ENCODE data around the gene NRAS. TPM values are rescaled to one million over a fixed set of nuclear protein-coding genes. Genes with fewer than 3 reads are reported as not detected.

Gene NRAS
- polyA plus RNA-seq, 1 of the 3 experiments (the other 2 are of a cell fraction): 15.9 TPM

DNA sequence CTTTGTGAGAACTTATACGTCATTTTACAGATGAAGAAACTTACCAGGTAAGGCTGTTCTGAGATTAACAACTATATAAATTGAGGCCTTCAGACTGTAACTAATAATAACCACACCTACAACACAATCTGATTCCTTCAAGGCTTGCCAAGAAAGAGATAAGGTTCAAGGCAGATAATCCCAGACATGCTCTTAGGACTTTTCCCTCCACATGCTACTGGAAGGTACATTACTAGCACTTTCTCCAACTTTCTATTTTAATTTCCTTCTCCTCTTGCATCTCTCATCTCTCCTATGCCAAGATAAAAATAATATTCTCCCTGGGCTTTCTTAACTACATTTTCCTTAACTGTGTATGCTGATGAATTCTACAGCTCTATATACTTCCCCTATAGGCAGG lies 18.9 kb upstream of the NRAS start:
- H3K79me2 ChIP-seq (ENCODE audit: insufficient read depth): peaks cover 92% of the 10 kb centered on the region
- H3F3A ChIP-seq (replicated peaks; ENCODE audit: insufficient read depth): peaks cover 4% of the 10 kb centered on the region

DNA sequence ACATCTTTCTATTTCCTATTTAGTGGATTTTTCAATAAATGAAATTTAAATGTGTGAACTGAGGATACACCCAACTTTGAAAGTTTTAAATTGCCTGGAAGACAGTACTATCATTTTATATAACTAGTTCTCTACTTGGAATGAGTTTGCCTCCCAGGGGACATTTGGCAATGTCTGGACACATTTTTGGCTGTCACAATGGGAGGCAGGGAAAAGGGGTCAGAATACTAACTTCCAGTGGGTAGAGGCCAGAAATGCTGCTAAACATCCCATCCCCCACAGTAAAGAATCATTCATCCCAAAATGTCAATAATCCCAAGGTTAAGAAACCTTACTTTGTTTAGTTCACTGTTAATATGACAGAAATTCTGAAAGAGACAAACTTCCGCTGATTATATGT lies 13.2 kb upstream of the NRAS start:
- H3K9ac ChIP-seq: no peak overlapping the region
- no peak overlapping the region for H3K4me3 ChIP-seq (ENCODE audit: low read depth in 2 of 2, low read length in 1 of 2)
- H2AFZ ChIP-seq (ENCODE audit: low read depth): no peak overlapping the region
- H3K79me2 ChIP-seq (ENCODE audit: insufficient read depth): peaks cover 90% of the 10 kb centered on the region
- no peak for DNase-seq
- H3K27me3 ChIP-seq (ENCODE audit: insufficient read depth): no peaks in the 10 kb centered on the region
- CTCF ChIA-PET: no interaction called here
- no peak overlapping the region for H3K27ac ChIP-seq (ENCODE audit: low read depth in 2 of 2, low read length in 1 of 2)
- TF ChIP-seq EZH2phosphoT487 (IDR thresholded peaks at IDR 0.05; ENCODE audit: borderline replicate concordance, low read depth) (no peak), RXRA (IDR thresholded peaks at IDR 0.05; ENCODE audit: borderline replicate concordance, low read depth) (no peak), NRF1 (IDR thresholded peaks at IDR 0.05; ENCODE audit: low read depth, low read length) (no peak)
- WGBS (ENCODE audit: low lambda C conversion rate): 100% methylated on average over 1 of the region's 1 CpG
- no peak overlapping the region for H3K4me2 ChIP-seq
- peaks cover 10% of the 10 kb centered on the region for H3F3A ChIP-seq (replicated peaks; ENCODE audit: insufficient read depth)
- no peaks in the 10 kb centered on the region for H3K9me2 ChIP-seq
- no peaks in the 10 kb centered on the region for H3K9me3 ChIP-seq
- peaks cover 93 to 95% of the 10 kb centered on the region in 2 experiments for H3K36me3 ChIP-seq (replicated peaks in 1 of 2; ENCODE audit: control insufficient read depth in 1 of 2, insufficient read depth in 2 of 2, low read length in 1 of 2)
- no peaks in the 10 kb centered on the region for H3K4me1 ChIP-seq (ENCODE audit: control insufficient read depth in 1 of 2, insufficient read depth in 2 of 2, low read depth in 1 of 2, low read length in 1 of 2)
- POLR2A ChIA-PET: no interaction called here
- no peaks in the 10 kb centered on the region for H4K20me1 ChIP-seq (ENCODE audit: insufficient read depth)

More for the DNA sequence above, 18.9 kb upstream of the NRAS start:
- no peak overlapping the region for H3K4me2 ChIP-seq
- H3K9me3 ChIP-seq: no peaks in the 10 kb centered on the region
- no peaks in the 10 kb centered on the region for H3K4me1 ChIP-seq (ENCODE audit: control insufficient read depth in 1 of 2, insufficient read depth in 2 of 2, low read depth in 1 of 2, low read length in 1 of 2)
- no peak for DNase-seq
- H3K9ac ChIP-seq: no peak overlapping the region
- H3K27ac ChIP-seq (ENCODE audit: low read depth in 2 of 2, low read length in 1 of 2): no peak overlapping the region
- WGBS (ENCODE audit: low lambda C conversion rate): 95% methylated on average over 1 of the region's 1 CpG
- no peak overlapping the region for H2AFZ ChIP-seq (ENCODE audit: low read depth)
- H3K27me3 ChIP-seq (ENCODE audit: insufficient read depth): no peaks in the 10 kb centered on the region
- no peaks in the 10 kb centered on the region for H3K9me2 ChIP-seq
- peaks cover 25% of the 10 kb centered on the region; the same call in 1 of the 2 replicates for H4K20me1 ChIP-seq (ENCODE audit: insufficient read depth)
- ChIA-PET CTCF (interaction anchor here (1.7 kb wide), 1 partner anchor 16 kb away, joined by 5 read pairs; no protein-coding TSS in a partner anchor), POLR2A (no interaction called here)
- TF ChIP-seq TAF1 (IDR thresholded peaks at IDR 0.05; ENCODE audit: borderline replicate concordance, low read depth, low read length): no peak
- TF ChIP-seq TCF12 (IDR thresholded peaks at IDR 0.05): no peak
- no peak for TF ChIP-seq TEAD4 (IDR thresholded peaks at IDR 0.05; ENCODE audit: borderline replicate concordance, insufficient read depth)
- TF ChIP-seq, protein P1, sequence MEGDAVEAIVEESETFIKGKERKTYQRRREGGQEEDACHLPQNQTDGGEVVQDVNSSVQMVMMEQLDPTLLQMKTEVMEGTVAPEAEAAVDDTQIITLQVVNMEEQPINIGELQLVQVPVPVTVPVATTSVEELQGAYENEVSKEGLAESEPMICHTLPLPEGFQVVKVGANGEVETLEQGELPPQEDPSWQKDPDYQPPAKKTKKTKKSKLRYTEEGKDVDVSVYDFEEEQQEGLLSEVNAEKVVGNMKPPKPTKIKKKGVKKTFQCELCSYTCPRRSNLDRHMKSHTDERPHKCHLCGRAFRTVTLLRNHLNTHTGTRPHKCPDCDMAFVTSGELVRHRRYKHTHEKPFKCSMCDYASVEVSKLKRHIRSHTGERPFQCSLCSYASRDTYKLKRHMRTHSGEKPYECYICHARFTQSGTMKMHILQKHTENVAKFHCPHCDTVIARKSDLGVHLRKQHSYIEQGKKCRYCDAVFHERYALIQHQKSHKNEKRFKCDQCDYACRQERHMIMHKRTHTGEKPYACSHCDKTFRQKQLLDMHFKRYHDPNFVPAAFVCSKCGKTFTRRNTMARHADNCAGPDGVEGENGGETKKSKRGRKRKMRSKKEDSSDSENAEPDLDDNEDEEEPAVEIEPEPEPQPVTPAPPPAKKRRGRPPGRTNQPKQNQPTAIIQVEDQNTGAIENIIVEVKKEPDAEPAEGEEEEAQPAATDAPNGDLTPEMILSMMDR (IDR thresholded peaks at IDR 0.05): no peak
- TF ChIP-seq ELF1 (IDR thresholded peaks at IDR 0.05): no peak
- peaks cover 89 to 92% of the 10 kb centered on the region in 2 experiments for H3K36me3 ChIP-seq (replicated peaks in 1 of 2; ENCODE audit: control insufficient read depth in 1 of 2, insufficient read depth in 2 of 2, low read length in 1 of 2)
- no peak overlapping the region for H3K4me3 ChIP-seq (ENCODE audit: low read depth in 2 of 2, low read length in 1 of 2)

DNA sequence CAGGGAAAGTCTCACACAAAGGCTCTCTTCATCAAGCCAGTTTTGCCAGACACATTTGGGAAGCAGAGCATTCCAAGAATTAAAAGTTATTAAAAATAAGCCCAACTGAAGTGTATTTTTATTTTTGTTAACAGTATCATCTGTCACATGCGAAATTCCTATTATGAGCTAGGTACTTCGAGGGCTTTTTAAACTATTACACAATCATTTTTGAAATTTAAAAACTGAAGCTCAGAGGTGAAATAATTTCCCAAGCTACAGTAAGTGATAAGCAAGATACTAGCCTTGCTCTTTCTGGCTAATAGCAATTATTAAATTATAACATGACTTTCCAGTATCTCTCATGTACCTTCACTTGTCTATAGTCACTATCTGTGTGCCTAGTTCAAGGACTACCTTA lies 12.0 kb upstream of the NRAS start:
- H4K20me1 ChIP-seq (ENCODE audit: insufficient read depth): no peaks in the 10 kb centered on the region
- TF ChIP-seq RCOR1 (IDR thresholded peaks at IDR 0.05; ENCODE audit: low read length): no peak
- TF ChIP-seq, protein P2, sequence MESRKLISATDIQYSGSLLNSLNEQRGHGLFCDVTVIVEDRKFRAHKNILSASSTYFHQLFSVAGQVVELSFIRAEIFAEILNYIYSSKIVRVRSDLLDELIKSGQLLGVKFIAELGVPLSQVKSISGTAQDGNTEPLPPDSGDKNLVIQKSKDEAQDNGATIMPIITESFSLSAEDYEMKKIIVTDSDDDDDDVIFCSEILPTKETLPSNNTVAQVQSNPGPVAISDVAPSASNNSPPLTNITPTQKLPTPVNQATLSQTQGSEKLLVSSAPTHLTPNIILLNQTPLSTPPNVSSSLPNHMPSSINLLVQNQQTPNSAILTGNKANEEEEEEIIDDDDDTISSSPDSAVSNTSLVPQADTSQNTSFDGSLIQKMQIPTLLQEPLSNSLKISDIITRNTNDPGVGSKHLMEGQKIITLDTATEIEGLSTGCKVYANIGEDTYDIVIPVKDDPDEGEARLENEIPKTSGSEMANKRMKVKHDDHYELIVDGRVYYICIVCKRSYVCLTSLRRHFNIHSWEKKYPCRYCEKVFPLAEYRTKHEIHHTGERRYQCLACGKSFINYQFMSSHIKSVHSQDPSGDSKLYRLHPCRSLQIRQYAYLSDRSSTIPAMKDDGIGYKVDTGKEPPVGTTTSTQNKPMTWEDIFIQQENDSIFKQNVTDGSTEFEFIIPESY (IDR thresholded peaks at IDR 0.05; ENCODE audit: borderline replicate concordance, low read depth): no peak
- TF ChIP-seq GATA2 (CRISPR knock-in tag; IDR thresholded peaks at IDR 0.05): no peak
- TF ChIP-seq MXI1 (IDR thresholded peaks at IDR 0.05; ENCODE audit: low read depth, low read length): no peak
- no peak for TF ChIP-seq TAF1 (IDR thresholded peaks at IDR 0.05; ENCODE audit: borderline replicate concordance, low read depth, low read length)
- TF ChIP-seq FOXJ3 (CRISPR knock-in tag; IDR thresholded peaks at IDR 0.05): no peak
- TF ChIP-seq GABPA (IDR thresholded peaks at IDR 0.05; ENCODE audit: low read depth): no peak
- TF ChIP-seq RFX5 (IDR thresholded peaks at IDR 0.05; ENCODE audit: low read length): no peak
- TF ChIP-seq FOXM1 (IDR thresholded peaks at IDR 0.05; ENCODE audit: low read depth): no peak
- no peak for TF ChIP-seq TEAD4 (IDR thresholded peaks at IDR 0.05; ENCODE audit: borderline replicate concordance, insufficient read depth)
- no peak for TF ChIP-seq MEF2A (IDR thresholded peaks at IDR 0.05; ENCODE audit: borderline replicate concordance, low read depth)
- TF ChIP-seq TCF12 (IDR thresholded peaks at IDR 0.05): no peak
- no peak for TF ChIP-seq EP300 (IDR thresholded peaks at IDR 0.05; ENCODE audit: borderline replicate concordance in 1 of 2, low read depth in 1 of 2, low read length in 1 of 2)
- no peak for TF ChIP-seq RAD21 (IDR thresholded peaks at IDR 0.05; ENCODE audit: low read length)
- no peak for TF ChIP-seq JUND (IDR thresholded peaks at IDR 0.05)

More for the DNA sequence above, 12.0 kb upstream of the NRAS start:
- WGBS (ENCODE audit: low lambda C conversion rate): 91% methylated on average over 2 of the region's 2 CpGs
- Histone ChIP-seq H3F3A (replicated peaks; ENCODE audit: insufficient read depth) (peaks cover 17% of the 10 kb centered on the region), H3K9me3 (no peaks in the 10 kb centered on the region), H3K27ac (ENCODE audit: low read depth in 2 of 2, low read length in 1 of 2) (no peak overlapping the region), H3K9ac (no peak overlapping the region), H3K4me2 (no peak overlapping the region), H3K4me3 (ENCODE audit: low read depth in 2 of 2, low read length in 1 of 2) (no peak overlapping the region), H3K27me3 (ENCODE audit: insufficient read depth) (no peaks in the 10 kb centered on the region), H3K36me3 (replicated peaks in 1 of 2; ENCODE audit: control insufficient read depth in 1 of 2, insufficient read depth in 2 of 2, low read length in 1 of 2) (peaks cover 93 to 95% of the 10 kb centered on the region in 2 experiments), H3K79me2 (ENCODE audit: insufficient read depth) (peaks cover 80% of the 10 kb centered on the region), H3K9me2 (no peaks in the 10 kb centered on the region), H3K4me1 (ENCODE audit: control insufficient read depth in 1 of 2, insufficient read depth in 2 of 2, low read depth in 1 of 2, low read length in 1 of 2) (no peaks in the 10 kb centered on the region), H2AFZ (ENCODE audit: low read depth) (no peak overlapping the region)
- no peak for DNase-seq
- POLR2A ChIA-PET: no interaction called here
- CTCF ChIA-PET: interaction anchor here (0.9 kb wide), 1 partner anchor 12 kb away, joined by 3 read pairs; the partner anchor contains the start of gene NRAS

Data from SK-N-SH (cell line).